GM23338 (cell line): ENCODE data around the gene KCNIP3. TPM values are rescaled to one million over a fixed set of nuclear protein-coding genes. Genes with fewer than 3 reads are reported as not detected.
"Not testable (repeated sequence)": the region's sequence is repeated elsewhere in the genome, so short reads cannot be mapped to it uniquely, and the experiment has no call there.

Source experiments
- ATAC-seq: fragments of 200-7000 bp; cut with Tn5 transposase; 3 replicates; pipeline ENCODE4 v1.9.1; 2020
- DNase-seq: peaks from one replicate; pipeline ENCODE4 v3.0.0-alpha.2; 2015; ENCODE audit warnings: low spot score
- H2AFZ ChIP-seq: fragments of 200-600 bp; sonication (generic); 2 replicates; pipeline ENCODE4 v1.8.0; 2016; ENCODE audit warnings: antibody characterized with exemption, mild to moderate bottlenecking, moderate library complexity
- H3F3A ChIP-seq: fragments of 200-600 bp; sonication (generic); replicated peaks from 2 replicates; pipeline ENCODE4 v1.8.0; 2017; ENCODE audit warnings: antibody characterized with exemption, mixed run types, low read depth
- H3K27ac ChIP-seq: fragments of 200-600 bp; sonication (generic); 2 replicates; pipeline ENCODE4 v1.6.1; 2016; ENCODE audit warnings: low read depth
- H3K27me3 ChIP-seq: fragments of 200-600 bp; sonication (generic); 2 replicates; pipeline ENCODE4 v1.8.0; 2016; ENCODE audit warnings: mild to moderate bottlenecking, mixed run types, moderate library complexity; ENCODE audit not compliant: insufficient read depth
- H3K36me3 ChIP-seq: fragments of 200-600 bp; sonication (generic); 2 replicates; pipeline ENCODE4 v1.8.0; 2016; ENCODE audit warnings: mild to moderate bottlenecking; ENCODE audit not compliant: insufficient read depth
- H3K4me1 ChIP-seq: fragments of 200-600 bp; sonication (generic); 2 replicates; pipeline ENCODE4 v1.8.0; 2016; ENCODE audit warnings: mild to moderate bottlenecking, moderate library complexity; ENCODE audit not compliant: insufficient read depth
- H3K4me2 ChIP-seq: fragments of 200-600 bp; sonication (generic); 2 replicates; pipeline ENCODE4 v1.7.1; 2017; ENCODE audit warnings: mixed run types
- H3K4me3 ChIP-seq: fragments of 200-600 bp; sonication (generic); 2 replicates; pipeline ENCODE4 v1.6.1; 2016; ENCODE audit warnings: mixed run types
- H3K79me2 ChIP-seq: fragments of 200-600 bp; sonication (generic); replicated peaks from 2 replicates; pipeline ENCODE4 v1.8.0; 2017; ENCODE audit warnings: mild to moderate bottlenecking; ENCODE audit not compliant: insufficient read depth
- H3K9me2 ChIP-seq: fragments of 200-600 bp; sonication (generic); 2 replicates; pipeline ENCODE4 v1.8.0; 2017; ENCODE audit not compliant: insufficient read depth
- H4K20me1 ChIP-seq: fragments of 200-600 bp; sonication (generic); replicated peaks from 2 replicates; pipeline ENCODE4 v1.8.0; 2017; ENCODE audit warnings: mild to moderate bottlenecking; ENCODE audit not compliant: insufficient read depth
- H3K27ac Mint-ChIP-seq: 2 replicates; pipeline ENCODE4 v1.8.0; 2020; ENCODE audit warnings: inconsistent platforms, mild to moderate bottlenecking, moderate library complexity, mixed read lengths
- H3K27me3 Mint-ChIP-seq: 3 replicates; pipeline ENCODE4 v1.8.0; 2022; ENCODE audit warnings: low read depth, mild to moderate bottlenecking, moderate library complexity, mixed read lengths, inconsistent platforms; ENCODE audit not compliant: insufficient read depth, poor library complexity
- H3K36me3 Mint-ChIP-seq: 3 replicates; pipeline ENCODE4 v1.8.0; 2021; ENCODE audit warnings: low read depth, mild to moderate bottlenecking, inconsistent platforms, moderate library complexity, mixed read lengths
- H3K4me1 Mint-ChIP-seq: 3 replicates; pipeline ENCODE4 v1.8.0; 2020; ENCODE audit warnings: mild to moderate bottlenecking, inconsistent platforms, mixed read lengths
- H3K4me3 Mint-ChIP-seq: 3 replicates; pipeline ENCODE4 v1.8.0; 2021; ENCODE audit warnings: moderate library complexity, mild to moderate bottlenecking, inconsistent platforms, mixed read lengths
- H3K9me3 Mint-ChIP-seq: 3 replicates; pipeline ENCODE4 v1.8.0; 2020; ENCODE audit warnings: moderate library complexity, mild to moderate bottlenecking, inconsistent platforms, mixed read lengths
- CREB1 ChIP-seq: fragments of 250-450 bp; sonication (Bioruptor Pico); IDR thresholded peaks from 2 replicates; pipeline ENCODE4 v1.5.0; 2020; ENCODE audit warnings: low read depth, mild to moderate bottlenecking, moderate library complexity
- CTCF ChIP-seq, 2 experiments: fragments of 200-600 bp in 1 of 2; sonication (generic) in 1 of 2; conservative IDR thresholded peaks; 2 replicates each; pipeline versions ENCODE4 v1.5.1 to v1.6.1; 2016 to 2017; ENCODE audit warnings: antibody characterized with exemption in 2 of 2, low read depth in 2 of 2, mild to moderate bottlenecking in 2 of 2, moderate library complexity in 1 of 2
- POLR2AphosphoS5 ChIP-seq: IDR thresholded peaks from 2 replicates; pipeline ENCODE4 v1.6.1; 2016; ENCODE audit warnings: antibody characterized with exemption, low read depth
- ZNF114 ChIP-seq: fragments of 250-450 bp; sonication (Bioruptor Pico); IDR thresholded peaks from 2 replicates; pipeline ENCODE4 v1.5.0; 2020; ENCODE audit warnings: mild to moderate bottlenecking, moderate library complexity
- polyA plus RNA-seq: library from polyadenylated mRNA; unstranded; fragments of >200 nt; fragmentation: Nextera tagmentation; extraction: Ambion mirVana; gene quantifications from 2 replicates; pipeline ENCODE4 v1.2.1, GENCODE V29; 2016
- total RNA-seq: library from RNA; depleted of rRNA; stranded (reverse); fragments of >200 nt; shearing (Covaris generic); gene quantifications from 2 replicates; pipeline ENCODE4 v1.2.3, GENCODE V29; 2014

KCNIP3 gene
- total and polyA plus RNA-seq, 2 experiments from 2014 or later, result 0.32 to 0.83 TPM

GRCh38 chr2:95402004-95402369 is 104.8 kb downstream of the KCNIP3 start:
- peak overlapping the region; percentile 98 for H3K4me3 Mint-ChIP-seq
- not testable (repeated sequence) for H3K4me1 ChIP-seq, H3K27ac ChIP-seq, H3K27me3 Mint-ChIP-seq, H3K36me3 Mint-ChIP-seq, H3F3A ChIP-seq, H3K9me2 ChIP-seq, H3K9me3 Mint-ChIP-seq, H3K36me3 ChIP-seq, H4K20me1 ChIP-seq, H3K27me3 ChIP-seq
- Histone ChIP-seq H3K79me2 (peaks cover 15% of the 10 kb centered on the region), H2AFZ (peak overlapping the region; percentile 73; the same call in 1 of the 2 replicates), H3K4me3 (peak overlapping the region; percentile 94), H3K4me2 (peak overlapping the region; percentile 93)
- peak overlapping the region; percentile 72; the same call in 1 of the 2 replicates for H3K27ac Mint-ChIP-seq
- ATAC-seq (peak; percentile 72), DNase-seq (peak; percentile 27)
- peaks cover 15% of the 10 kb centered on the region for H3K4me1 Mint-ChIP-seq

DNA sequence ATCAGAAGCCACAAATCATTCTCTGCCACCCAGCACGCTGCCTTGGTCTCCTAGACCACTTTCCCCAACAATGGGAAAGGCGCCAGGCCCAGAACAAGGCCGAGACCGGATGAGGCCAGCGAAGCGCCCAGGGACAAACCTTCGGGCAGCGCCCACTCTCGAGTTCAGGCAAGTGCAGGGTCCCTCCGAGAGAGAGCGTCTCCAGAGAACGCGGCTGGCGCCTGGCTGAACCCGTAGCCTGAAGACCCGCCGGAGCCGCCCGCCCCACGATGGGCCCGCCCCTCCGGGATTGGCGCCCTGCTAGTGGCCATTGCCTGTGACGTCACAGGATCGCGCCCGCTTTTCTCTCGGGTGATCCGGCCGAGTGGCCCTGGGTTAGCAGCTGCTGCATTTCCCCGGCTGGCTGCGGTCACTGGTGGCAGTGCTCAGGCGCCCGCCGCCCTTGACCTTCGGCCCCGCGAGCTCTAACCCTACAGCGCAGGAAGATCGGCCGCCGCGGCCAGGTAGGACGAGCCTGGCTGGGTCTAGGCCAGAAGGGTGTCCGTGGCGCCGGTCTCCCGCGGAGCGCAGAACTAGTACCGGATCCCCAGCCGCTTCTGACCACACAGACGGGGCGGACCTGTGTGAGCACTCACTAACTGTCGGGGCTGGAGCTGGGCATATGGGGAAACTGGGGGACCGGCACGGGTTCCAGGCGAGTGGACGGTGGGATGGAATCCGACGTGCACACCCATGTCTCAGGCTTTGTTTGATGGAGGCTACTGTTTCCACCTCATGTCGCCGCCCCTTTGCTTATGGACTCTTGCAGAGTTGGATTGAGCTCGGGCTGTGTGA is 105.4 kb downstream of the KCNIP3 start, which contains the start of gene FAHD2A:
TSS of gene FAHD2A (plus strand) at position 339 of the 834 bp plus-strand sequence. CDS start 2,851 bp downstream, outside the sequence.
- no peaks in the 10 kb centered on the region for H3F3A ChIP-seq
- TF ChIP-seq CREB1 (CRISPR knock-in tag) (peak; percentile 99), POLR2AphosphoS5 (peak; percentile 89), ZNF114 (CRISPR knock-in tag) (no peak)
- peak within 1 kb of the TSS; percentile 93 for H3K4me2 ChIP-seq
- no peaks in the 10 kb centered on the region; the same call in 1 of the 2 replicates for H3K4me1 ChIP-seq
- peaks cover 8% of the 10 kb centered on the region for H4K20me1 ChIP-seq
- ATAC-seq (peak; percentile 96), DNase-seq (peak; percentile 96)
- Mint-ChIP-seq H3K9me3 (no peaks in the 10 kb centered on the region), H3K27me3 (peaks cover 10% of the 10 kb centered on the region), H3K27ac (peak within 1 kb of the TSS; percentile 98), H3K36me3 (no peaks in the 10 kb centered on the region), H3K4me3 (peak within 1 kb of the TSS; percentile 98), H3K4me1 (peaks cover 11% of the 10 kb centered on the region; the same call in 2 of the 3 replicates)
- H3K4me3 ChIP-seq, result peak within 1 kb of the TSS; percentile 94
- no peaks in the 10 kb centered on the region for H3K9me2 ChIP-seq
- H2AFZ ChIP-seq, result peak within 1 kb of the TSS; percentile 99
- H3K79me2 ChIP-seq, result peaks cover 15% of the 10 kb centered on the region
- H3K36me3 ChIP-seq, result no peaks in the 10 kb centered on the region
- no peak within 1 kb of the TSS for H3K27ac ChIP-seq
- H3K27me3 ChIP-seq, result peaks cover 7% of the 10 kb centered on the region

DNA sequence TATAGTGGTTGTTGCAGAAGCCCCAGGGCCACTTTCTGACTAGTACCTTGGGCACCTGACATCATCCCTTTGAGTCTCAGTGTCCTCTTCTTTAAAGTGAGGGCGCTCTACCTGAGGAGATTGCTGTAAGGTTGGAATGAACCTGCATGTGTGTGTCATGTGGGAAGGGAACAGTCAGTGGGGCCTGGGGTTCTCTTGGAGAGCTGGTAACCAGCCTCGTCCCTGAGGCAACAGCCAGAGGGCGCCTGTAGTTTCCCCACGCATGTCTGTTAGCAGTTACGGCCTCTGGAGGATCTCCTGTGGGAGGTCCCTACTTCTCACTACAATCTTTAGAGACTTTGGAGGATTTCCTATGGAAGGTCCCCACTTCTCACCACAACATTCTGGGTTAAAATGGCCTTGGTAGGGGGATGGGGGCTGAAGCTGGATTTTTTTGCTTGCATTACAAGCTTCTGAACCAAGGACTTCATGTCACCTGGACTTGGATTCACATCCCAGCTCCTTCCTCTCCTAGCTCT is 106.1 kb downstream of the KCNIP3 start:
- Histone ChIP-seq H3K79me2 (peaks cover 15% of the 10 kb centered on the region), H2AFZ (peak overlapping the region; percentile 99), H3K4me2 (peak overlapping the region; percentile 93), H3K4me3 (peak overlapping the region; percentile 94)
- H3F3A ChIP-seq, H3K9me2 ChIP-seq, H3K36me3 ChIP-seq, H3K4me1 ChIP-seq, H4K20me1 ChIP-seq, H3K27me3 ChIP-seq, H3K9me3 Mint-ChIP-seq, DNase-seq, H3K27ac ChIP-seq, H3K36me3 Mint-ChIP-seq, H3K27me3 Mint-ChIP-seq: not testable (repeated sequence)
- H3K27ac Mint-ChIP-seq, result peak overlapping the region; percentile 98; the same call in 1 of the 2 replicates
- TF ChIP-seq CTCF (conservative IDR thresholded peaks at IDR 0.05; ENCODE audit: low read depth in 2 of 2), result peak; percentile 33 to 35
- peaks cover 11% of the 10 kb centered on the region; the same call in 2 of the 3 replicates for H3K4me1 Mint-ChIP-seq
- H3K4me3 Mint-ChIP-seq, result peak overlapping the region; percentile 98
- ATAC-seq, result peak; percentile 22

DNA sequence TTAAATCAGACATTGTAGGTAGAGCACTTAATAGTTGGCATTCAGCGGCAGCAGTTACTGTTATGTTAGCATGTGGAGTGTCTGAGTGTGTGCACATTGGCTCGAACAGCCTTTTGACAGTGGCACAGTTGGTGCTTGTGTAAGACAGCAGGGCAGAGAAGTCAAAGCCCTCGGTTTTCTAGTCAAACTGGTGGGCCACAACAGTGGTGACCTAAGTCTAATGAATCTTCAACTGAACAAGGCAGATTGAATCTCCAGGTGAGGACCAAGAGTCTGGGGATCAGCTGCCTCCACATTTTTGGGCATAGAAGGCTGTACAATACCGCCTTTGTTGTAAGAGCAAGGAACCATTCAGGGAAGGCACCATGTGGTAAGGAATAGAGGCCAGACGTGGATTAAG is 106.7 kb downstream of the KCNIP3 start:
- H3K36me3 ChIP-seq, H3K27me3 Mint-ChIP-seq, H2AFZ ChIP-seq, H3K4me1 ChIP-seq, H3K36me3 Mint-ChIP-seq, H3K27ac ChIP-seq, H3F3A ChIP-seq, DNase-seq, H3K9me2 ChIP-seq, H3K27me3 ChIP-seq, H4K20me1 ChIP-seq, ATAC-seq, H3K9me3 Mint-ChIP-seq, H3K27ac Mint-ChIP-seq: not testable (repeated sequence)
- Histone ChIP-seq H3K4me2 (peak overlapping the region; percentile 93), H3K79me2 (peaks cover 15% of the 10 kb centered on the region), H3K4me3 (peak overlapping the region; percentile 94)
- H3K4me1 Mint-ChIP-seq, result peaks cover 11% of the 10 kb centered on the region; the same call in 2 of the 3 replicates
- H3K4me3 Mint-ChIP-seq, result peak overlapping the region; percentile 98
